Stimulated activated CD4-positive, alpha-beta T cell treated with anti-CD3 and anti-CD28 coated beads, TNF-alpha, amount 100 ng/mL, for 1 hour (primary cell): ENCODE results near the gene RPL36AL.
"Not testable (repeated sequence)": the region's sequence is repeated elsewhere in the genome, so short reads cannot be mapped to it uniquely, and the experiment has no call there.

ENCODE experiments used
- DNase-seq, 3 donors: peaks; one replicate each; pipeline ENCODE4 v3.0.0-alpha.2; 2020; ENCODE audit warnings: low read depth in 3 of 3, low spot score in 1 of 3

The RPL36AL gene

DNA sequence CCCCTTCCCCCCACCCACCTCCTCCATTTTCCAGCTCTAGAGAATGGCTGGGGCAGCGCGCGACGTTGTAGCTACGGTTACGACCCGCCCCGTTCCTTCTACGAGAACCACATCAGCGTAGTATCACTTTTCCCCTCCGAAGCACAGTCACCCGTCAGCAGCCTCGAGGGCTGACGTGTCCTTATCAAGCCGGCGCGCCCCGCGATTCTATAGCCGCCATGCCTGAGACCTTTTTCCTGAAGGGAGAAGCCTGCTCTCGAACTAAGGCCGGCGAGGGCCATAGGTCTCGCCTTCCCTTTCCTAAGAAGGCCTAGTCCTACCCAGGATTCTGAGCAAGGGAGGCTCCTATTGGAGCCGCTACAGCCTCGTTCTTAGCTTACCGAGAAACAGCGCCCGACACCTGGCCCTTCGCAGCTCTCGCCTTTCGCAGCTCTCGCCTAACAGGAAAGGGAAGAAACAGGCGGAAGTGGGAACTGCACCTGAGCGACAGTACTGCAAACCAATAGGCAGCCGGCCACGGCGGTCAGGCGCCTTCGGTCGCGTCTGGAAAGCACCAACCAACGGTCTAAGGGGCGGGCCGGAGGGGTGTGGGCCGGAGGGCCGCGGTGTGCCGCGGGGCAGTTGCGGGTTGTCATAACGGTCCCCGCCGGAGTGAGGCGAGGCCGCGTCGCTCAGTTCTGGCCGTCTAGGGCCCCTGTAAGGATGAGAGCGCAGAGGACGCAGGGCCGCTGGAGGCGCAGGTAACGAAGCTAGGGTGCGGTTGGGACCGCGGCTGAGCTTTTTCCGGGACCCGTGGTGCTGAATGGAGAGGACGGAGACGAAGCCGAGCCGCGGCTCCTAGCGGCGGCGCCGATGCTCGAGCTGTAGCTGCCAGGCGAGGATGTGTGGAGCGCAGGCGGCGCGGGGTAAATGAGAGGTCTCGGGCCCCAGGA, at the start of gene RPL36AL, which contains the start of gene MGAT2:
TSS of gene RPL36AL (minus strand) at position 445 of the 932 bp plus-strand sequence. CDS start 1,522 bp downstream, outside the sequence.
TSS of gene MGAT2 (plus strand) at position 618 of the 932 bp plus-strand sequence. CDS start 470 bp downstream, outside the sequence.
- peak; percentile 78 to 89 (median 86) for DNase-seq

DNA sequence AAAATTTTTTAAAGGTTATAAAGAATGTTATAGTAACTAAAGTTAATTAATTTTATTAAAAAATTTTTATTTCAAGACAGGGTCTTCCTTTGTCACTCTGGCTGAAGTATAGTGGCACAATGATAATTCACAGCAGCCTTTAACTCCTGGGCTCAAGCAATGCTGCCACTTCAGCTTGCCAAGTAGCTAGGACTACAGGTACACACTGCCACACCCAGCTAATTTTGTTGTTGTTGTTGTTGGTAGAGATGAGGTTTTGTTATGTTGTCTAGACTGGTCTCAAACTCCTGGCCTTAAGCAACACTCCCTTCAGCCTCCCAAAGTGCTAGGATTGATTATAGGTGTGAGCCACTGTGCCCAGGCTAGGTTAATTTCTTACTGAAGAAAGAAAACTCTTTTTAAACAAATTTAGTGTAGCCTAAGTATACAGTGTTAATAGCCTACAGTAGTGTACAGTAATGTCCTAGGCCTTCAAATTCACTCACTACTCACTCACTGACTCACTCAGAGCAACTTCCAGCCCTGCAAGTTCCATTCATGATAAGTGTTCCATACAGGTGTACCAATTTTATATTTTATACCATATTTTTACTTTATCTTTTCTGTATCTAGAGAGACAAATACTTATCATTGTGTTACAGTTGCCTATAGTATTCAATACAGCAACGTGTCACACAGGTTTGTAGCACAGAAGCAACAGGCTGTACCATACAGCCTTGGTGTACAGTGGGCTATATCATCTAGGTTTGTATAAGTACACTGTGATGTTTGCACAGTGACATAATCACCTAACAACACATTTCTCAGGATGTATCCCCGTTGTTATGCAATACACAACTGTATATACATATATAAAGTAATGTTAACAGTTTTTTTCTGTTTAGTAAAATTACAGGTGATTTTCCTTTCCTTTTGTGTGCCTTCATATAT, 39.4 kb upstream of the RPL36AL start:
- no peak for DNase-seq

DNA sequence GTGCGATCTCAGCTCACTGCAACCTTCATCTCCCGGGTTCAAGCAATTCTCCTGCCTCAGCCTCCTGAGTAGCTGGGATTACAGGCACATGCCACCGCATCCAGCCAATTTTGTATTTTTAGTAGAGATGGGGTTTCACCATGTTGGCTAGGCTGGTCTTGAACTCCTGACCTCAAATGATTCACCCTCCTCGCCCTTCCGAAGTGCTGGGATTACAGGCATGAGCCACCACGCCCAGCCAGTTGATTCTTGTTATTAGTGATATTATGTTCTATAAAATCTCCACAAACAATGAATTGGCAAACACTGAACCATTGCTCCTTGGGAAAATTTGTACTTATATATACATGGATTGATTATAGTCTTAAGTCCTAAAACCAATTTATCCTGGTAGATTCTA, 37.1 kb upstream of the RPL36AL start:
- DNase-seq, result not testable (repeated sequence)

DNA sequence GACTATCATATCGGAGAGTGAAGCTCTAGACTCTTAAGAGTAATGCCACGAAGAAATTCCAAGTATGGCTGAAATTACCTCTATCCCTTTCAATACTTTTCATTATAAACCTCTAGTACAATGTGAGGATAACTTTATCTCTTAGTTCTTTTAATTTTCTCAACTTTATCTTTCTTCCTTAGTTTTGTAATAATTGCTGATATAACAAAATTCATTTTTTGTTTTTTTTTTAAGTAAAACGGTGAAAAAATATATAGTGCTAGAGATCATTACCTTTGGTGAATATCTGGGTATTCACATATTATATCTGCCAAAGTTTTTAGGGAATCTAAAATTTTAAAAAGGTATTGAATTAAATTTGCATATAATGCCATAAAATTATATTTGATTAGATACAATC, 34.1 kb upstream of the RPL36AL start:
- no peak for DNase-seq

DNA sequence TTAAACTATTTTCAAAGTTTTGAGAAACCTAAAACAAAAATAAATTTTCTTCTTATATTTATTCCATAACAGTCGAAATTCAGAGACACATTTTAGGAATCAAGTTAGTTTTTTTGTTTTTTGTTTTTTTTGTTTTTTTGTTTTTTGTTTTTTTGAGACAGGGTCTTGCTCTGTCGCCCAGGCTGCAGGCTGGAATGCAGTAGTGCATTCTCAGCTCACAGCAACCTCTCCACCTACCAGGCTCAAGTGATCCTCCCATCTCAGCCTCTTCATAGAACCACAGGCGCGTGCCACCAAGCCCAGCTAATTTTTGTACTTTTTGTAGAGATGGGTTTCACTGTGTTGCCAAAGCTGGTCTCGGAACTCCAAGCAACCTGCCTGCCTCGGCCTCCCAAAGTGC, 33.1 kb upstream of the RPL36AL start:
- no peak for DNase-seq

DNA sequence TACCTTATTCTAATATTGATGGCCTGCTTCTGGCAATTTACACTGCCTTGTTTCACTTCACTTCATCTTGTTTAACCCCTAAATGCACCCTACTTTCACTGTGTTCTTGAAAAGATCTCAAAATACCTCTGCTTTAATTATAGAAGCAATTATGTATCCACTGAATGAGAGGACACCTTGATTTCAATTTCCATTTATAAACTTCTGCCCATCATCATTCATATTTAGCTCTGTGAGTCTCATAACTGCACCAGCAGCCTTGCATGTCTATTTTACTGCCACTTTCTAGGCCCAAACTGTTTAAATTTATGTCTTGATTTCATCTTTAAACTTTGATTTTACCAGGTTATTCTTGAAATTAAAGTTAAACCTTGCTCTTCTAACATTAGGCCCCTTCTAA, 21.7 kb upstream of the RPL36AL start:
- no peak for DNase-seq

DNA sequence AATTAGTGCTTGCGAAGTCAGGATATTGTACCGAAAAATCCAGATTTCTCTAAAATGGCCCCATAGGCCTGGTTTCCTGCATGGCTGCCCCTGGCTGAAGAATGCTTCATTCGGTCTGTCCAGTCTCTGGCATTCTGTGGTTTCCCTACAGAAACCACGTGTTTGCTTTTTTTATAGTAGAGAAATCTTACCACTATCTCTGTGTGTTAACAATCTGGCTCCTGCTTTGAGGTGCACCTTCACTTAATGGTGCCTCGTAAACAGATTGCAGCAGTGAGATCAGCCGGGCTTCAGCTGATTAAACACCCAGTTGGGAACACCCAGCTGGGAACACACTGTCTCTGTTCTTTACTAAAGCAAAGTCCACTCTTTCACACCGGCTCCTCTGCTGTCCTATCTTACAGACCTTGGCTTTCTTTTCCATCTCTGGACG, 21.3 kb upstream of the RPL36AL start:
- DNase-seq, result no peak

DNA sequence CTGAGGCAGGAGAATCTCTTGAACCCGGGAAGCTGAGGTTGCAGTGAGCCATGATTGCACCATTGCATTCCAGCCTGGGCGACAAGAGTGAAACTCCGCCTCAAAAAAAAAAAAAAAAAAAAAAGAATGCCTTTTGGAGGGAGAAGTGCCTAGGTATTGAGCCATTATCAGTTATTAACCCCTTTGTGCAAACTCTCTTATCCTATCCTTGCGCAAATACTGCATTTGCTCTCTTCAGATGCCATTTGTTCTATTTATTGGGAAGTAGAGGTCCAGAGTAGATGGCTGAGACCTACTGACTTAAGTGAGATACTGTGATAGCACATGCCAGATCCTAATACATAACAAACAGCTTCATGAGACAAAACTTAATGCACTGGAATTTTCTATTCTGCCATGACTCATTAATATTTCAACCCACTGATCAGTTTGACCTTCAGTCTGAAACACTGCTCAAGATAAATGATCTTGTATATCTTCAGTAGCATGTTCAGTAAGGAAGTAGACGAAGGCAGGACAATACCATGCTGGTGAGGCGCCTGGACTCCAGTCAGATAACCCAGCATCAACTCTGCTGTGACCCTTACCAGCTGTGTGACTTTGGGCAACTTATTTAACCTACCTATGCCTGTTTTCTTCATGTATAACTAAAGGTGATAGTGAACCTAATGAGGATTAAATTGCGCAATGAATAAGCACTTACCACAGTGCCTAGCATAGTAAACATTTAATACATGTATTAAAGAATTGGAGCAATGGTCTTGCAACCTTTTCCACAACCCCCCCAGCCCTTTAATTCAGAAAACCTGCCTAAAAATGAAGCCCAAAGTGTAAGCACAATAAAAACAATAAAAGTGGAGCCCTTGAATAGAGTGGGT, 20.4 kb upstream of the RPL36AL start:
- no peak for DNase-seq

DNA sequence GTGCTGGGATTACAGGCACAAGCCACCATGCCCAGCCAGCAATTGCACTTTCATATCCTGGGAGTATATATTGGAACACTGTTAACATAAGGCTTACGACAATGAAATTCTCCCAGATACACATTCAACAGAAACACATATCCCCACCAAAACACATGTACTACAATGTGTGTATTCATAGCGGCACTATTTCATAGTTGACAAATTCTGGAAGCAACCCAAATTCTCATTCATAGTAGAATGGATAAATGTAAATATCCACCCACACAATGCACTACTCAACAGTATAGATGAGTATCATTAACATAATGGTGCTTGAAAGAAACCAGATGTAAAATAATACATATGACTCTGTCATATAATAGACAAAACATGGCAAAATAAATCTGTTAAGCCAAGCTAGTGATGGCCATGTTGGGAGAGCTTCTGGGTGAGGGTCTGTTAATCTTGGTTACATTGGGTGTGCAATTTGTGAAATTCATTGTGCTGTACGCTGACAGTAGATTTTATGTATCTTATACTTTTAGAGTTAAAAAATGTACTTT, 17.2 kb upstream of the RPL36AL start:
- DNase-seq, result no peak

DNA sequence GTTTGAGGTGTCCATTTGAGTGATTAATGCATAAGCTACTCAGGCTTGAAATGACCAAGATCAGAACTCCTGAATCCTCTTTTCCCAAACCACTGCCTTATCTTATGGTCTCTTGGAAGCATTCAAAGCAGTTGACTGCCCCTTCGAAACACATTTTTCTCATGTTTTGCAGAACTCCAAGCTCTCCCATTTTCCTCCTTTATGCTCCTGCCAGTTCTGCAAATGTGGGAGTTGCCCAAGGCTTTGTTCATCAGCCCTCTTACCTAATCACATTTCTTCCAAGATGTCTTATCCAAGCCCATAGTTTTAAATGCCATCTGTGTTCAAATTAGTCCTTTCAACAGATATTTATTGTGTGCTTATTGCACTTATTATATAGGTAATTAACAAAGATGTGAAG, 16.4 kb upstream of the RPL36AL start:
- no peak for DNase-seq

DNA sequence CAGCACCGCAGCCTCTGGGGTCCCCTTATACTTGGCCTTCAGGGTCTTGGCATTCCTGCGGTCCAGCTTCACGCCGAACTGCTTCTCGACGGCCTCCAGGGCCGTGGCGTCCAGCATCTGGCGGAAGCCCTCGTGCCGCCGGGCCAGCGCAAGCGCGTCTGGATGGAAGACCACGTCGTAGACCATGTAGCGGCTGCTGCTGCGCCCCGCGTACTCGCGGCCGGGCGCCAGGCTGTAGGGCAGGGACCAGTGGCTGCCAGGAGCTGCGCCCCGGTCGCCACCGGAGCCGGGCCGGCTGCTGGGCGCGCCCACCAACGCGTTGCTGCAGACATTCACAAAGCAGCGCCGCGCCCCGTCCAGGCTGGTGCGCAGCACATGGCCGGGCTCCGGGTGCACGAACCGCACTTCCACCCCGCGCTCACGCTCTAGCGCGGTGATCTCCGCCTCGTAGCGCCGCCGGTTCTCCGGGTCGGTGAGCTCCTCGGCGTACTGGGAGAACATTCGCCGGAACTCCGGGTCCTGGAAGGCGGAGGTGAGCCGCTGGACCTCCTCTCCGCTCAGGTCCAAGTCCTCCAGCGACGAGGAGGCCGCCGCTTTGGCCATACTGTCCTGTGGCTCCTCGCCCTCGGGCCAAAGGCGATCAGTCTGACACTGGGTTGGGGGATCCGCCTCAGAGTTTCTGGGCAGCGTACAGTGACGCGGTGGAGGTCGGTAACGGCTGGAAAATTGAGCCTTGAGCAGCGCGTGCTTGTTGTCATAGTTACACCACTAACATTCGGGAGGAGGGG, 14.3 kb upstream of the RPL36AL start, which contains the start of gene DNAAF2:
TSS of gene DNAAF2 (minus strand) at position 698 of the 788 bp plus-strand sequence. CDS start at position 603, 95 bp downstream.
- peak in 2 of 3 donors; percentile 37 to 41 for DNase-seq

DNA sequence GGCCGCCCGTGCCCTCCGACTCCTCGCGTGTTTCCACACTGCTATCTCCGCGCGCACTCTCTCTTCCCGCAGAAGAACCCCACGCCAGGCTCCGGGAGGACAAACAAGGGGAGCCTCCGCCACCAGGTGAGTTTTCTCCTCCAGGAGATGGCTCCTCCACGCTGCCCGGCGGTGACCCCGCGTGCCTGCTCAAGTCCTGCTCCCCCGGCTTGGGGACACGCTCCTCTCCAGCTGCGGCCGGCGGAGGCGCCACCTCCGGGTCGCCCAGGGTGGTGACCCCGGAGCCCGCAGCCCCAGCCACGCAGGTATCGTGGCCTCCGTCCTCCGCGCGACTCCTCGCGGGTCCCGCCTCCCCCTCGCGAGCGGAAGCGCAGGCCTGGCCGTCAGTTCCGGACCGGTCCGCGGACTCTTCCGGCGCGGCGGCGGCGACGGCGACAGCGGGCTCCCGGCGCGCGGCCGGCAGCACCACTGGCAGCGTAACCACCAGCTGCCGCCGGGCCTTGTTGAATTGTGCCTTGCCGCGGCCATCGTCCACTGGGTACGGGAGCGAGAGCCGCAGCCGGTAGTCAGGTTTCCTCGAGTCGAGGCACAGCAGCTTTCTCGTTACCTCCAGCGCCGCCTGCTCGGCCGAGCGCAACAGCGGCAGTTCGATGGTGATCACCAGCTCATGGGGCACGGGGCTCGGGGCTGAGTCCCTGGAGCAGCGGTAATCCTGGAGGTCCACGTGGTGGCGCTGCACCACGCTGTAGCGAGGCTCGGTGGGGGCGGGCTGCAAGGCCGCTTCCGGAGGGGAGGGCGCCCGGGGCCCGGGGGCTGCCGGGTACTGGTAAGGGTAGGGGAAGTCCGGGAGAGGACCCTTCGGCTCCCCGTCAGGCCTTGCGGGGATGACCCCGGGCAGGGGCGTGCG, 13.5 kb upstream of the RPL36AL start:
- peak; percentile 85 to 90 (median 88) for DNase-seq

DNA sequence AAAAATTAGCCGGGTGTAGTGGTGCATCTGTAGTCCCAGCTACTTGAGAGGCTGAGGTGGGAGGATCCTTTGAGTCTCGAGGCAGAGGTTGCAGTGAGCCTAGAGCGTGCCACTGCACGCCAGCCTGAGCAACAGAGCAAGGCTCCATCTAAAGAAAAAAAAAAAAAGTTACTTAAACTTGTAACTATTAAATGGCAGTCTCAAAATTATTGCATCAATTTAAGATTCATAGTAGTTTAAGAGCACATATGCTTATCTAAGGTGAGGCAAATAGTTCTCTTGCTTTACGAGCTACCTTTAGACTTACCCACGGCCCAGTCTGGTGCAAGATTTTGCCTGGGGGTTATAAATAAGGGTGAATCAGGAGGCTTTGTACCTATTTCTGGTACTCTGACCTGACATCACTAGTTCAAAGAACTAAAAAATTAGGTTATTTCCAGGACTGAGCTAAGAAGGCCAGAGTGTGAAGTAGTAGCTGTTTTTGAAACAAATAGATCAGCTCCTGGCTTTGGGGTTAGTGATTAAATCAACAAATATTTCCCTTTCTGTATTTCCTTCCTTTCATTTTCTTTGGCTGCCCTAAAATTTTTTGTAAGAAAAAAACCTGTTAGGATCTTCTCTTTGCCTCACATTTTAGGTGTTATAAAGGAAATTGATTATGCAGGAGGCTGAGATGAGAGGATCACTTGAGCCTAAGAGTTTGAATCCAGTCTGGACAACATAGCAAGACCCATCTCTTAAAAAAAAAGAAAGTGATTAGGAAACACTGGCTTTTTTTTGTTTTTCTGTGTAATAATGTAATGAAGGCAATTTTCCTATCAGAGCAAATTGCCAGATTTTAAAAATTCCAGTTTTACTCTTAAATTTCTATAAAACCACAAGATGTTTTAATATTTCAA, 3.8 kb upstream of the RPL36AL start:
- DNase-seq, result no peak

DNA sequence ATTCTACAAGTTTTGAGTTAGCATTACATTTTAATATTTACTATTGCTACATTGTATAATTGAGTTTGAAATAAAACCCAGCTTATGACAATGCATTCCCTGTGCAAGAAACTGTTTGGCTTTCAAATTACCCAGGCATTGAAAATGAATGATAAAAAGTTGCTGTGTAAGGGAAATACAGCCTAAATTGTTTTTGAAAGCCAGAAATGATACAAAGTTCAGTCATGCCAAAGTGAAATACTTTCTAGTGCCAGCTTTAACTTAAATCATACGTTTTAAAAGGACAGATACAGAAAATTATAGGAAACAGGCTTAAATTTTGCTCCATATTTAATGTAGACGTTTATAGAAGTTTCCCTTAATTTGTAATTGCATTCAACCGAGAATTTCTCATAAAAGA, 3.0 kb upstream of the RPL36AL start:
- no peak for DNase-seq

DNA sequence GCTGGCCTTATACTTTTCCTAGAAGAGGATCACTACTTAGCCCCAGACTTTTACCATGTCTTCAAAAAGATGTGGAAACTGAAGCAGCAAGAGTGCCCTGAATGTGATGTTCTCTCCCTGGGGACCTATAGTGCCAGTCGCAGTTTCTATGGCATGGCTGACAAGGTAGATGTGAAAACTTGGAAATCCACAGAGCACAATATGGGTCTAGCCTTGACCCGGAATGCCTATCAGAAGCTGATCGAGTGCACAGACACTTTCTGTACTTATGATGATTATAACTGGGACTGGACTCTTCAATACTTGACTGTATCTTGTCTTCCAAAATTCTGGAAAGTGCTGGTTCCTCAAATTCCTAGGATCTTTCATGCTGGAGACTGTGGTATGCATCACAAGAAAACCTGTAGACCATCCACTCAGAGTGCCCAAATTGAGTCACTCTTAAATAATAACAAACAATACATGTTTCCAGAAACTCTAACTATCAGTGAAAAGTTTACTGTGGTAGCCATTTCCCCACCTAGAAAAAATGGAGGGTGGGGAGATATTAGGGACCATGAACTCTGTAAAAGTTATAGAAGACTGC, 1.7 kb upstream of the RPL36AL start:
- no peak for DNase-seq

DNA sequence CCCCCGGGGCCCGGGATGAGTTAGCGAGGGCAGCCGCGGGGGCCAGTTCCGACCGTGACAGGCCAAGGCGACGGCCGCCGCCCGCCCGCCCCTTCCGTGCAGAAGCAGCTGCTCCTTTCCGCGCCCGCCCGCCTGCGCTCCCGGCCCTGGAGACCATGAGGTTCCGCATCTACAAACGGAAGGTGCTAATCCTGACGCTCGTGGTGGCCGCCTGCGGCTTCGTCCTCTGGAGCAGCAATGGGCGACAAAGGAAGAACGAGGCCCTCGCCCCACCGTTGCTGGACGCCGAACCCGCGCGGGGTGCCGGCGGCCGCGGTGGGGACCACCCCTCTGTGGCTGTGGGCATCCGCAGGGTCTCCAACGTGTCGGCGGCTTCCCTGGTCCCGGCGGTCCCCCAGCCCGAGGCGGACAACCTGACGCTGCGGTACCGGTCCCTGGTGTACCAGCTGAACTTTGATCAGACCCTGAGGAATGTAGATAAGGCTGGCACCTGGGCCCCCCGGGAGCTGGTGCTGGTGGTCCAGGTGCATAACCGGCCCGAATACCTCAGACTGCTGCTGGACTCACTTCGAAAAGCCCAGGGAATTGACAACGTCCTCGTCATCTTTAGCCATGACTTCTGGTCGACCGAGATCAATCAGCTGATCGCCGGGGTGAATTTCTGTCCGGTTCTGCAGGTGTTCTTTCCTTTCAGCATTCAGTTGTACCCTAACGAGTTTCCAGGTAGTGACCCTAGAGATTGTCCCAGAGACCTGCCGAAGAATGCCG, 872 bp upstream of the RPL36AL start:
- peak in 1 of 3 donors; percentile 38 for DNase-seq
